ENCODE measurements around the gene FAT1.

FAT1 gene

GRCh38 chr4:186684889-186685309, 38.8 kb downstream of the FAT1 start:
- no peak overlapping the region for H3K14ac ChIP-seq (ENCODE audit: low read length)
- peak overlapping the region; percentile 86 for H3K27ac ChIP-seq (ENCODE audit: low read depth, low read length)
- H3K9ac ChIP-seq (ENCODE audit: low read length) = no peak overlapping the region
- no peak overlapping the region for H4K91ac ChIP-seq (ENCODE audit: low read depth, low read length)
- H2BK12ac ChIP-seq (ENCODE audit: low read length) = no peak overlapping the region
- DNase-seq = peak in 1 of 2 donors; percentile 13
- no peak overlapping the region for H3K4me3 ChIP-seq (ENCODE audit: low read depth, low read length)
- no peaks in the 10 kb centered on the region for H3K27me3 ChIP-seq (ENCODE audit: insufficient read depth, low read length)
- H3K9me3 ChIP-seq (ENCODE audit: insufficient read depth, low read depth, low read length) = no peaks in the 10 kb centered on the region
- H2BK120ac ChIP-seq (ENCODE audit: insufficient read depth, low read length, poor library complexity) = no peak overlapping the region
- no peak overlapping the region for H3K4ac ChIP-seq (ENCODE audit: low read depth, low read length)
- H3K18ac ChIP-seq (ENCODE audit: low read length) = no peak overlapping the region
- no peak overlapping the region for H3K4me2 ChIP-seq (ENCODE audit: low read length)
- H3K4me1 ChIP-seq (ENCODE audit: control insufficient read depth in 1 of 2, insufficient read depth in 2 of 2, low read length in 2 of 2) = peaks cover 10 to 16% of the 10 kb centered on the region in 2 experiments
- peaks cover 3 to 5% of the 10 kb centered on the region in 2 experiments for H3K36me3 ChIP-seq (ENCODE audit: control insufficient read depth in 1 of 2, insufficient read depth in 2 of 2, low read length in 2 of 2)
- peaks cover 6% of the 10 kb centered on the region for H3K79me2 ChIP-seq (ENCODE audit: control insufficient read depth, insufficient read depth, low read length, poor library complexity)
- no CpG with 5 or more reads among the region's 5 CpGs for WGBS (ENCODE audit: extremely low coverage, insufficient coverage, insufficient read length)
- no peak overlapping the region for H3K23ac ChIP-seq (ENCODE audit: low read length)
- H3K79me1 ChIP-seq (ENCODE audit: low read length) = peaks cover 3% of the 10 kb centered on the region
- no peak overlapping the region for H2BK5ac ChIP-seq (ENCODE audit: low read depth, low read length, poor library complexity)
- no peak overlapping the region for H2AK5ac ChIP-seq (ENCODE audit: low read length)
- no peak overlapping the region for H4K12ac ChIP-seq (ENCODE audit: low read depth, low read length)
- H2AFZ ChIP-seq (ENCODE audit: insufficient read depth, low read length, poor library complexity) = no peak overlapping the region
- H4K8ac ChIP-seq (ENCODE audit: low read depth, low read length) = no peak overlapping the region

GRCh38 chr4:186684220-186684619, 39.4 kb downstream of the FAT1 start:
- Histone ChIP-seq H3K79me1 (ENCODE audit: low read length) (peaks cover 3% of the 10 kb centered on the region), H3K18ac (ENCODE audit: low read length) (peak overlapping the region; percentile 77), H3K14ac (ENCODE audit: low read length) (no peak overlapping the region), H3K79me2 (ENCODE audit: control insufficient read depth, insufficient read depth, low read length, poor library complexity) (peaks cover 6% of the 10 kb centered on the region), H3K23ac (ENCODE audit: low read length) (no peak overlapping the region), H3K27me3 (ENCODE audit: insufficient read depth, low read length) (no peaks in the 10 kb centered on the region), H3K36me3 (ENCODE audit: control insufficient read depth in 1 of 2, insufficient read depth in 2 of 2, low read length in 2 of 2) (peaks cover 3 to 4% of the 10 kb centered on the region in 2 experiments), H4K12ac (ENCODE audit: low read depth, low read length) (no peak overlapping the region), H2BK12ac (ENCODE audit: low read length) (peak overlapping the region; percentile 15), H3K9ac (ENCODE audit: low read length) (no peak overlapping the region), H3K4me2 (ENCODE audit: low read length) (no peak overlapping the region), H2BK5ac (ENCODE audit: low read depth, low read length, poor library complexity) (no peak overlapping the region), H2AFZ (ENCODE audit: insufficient read depth, low read length, poor library complexity) (no peak overlapping the region), H3K4me1 (ENCODE audit: control insufficient read depth in 1 of 2, insufficient read depth in 2 of 2, low read length in 2 of 2) (peaks cover 10 to 14% of the 10 kb centered on the region in 2 experiments), H3K27ac (ENCODE audit: low read depth, low read length) (no peak overlapping the region), H3K4me3 (ENCODE audit: low read depth, low read length) (no peak overlapping the region), H4K91ac (ENCODE audit: low read depth, low read length) (no peak overlapping the region), H3K9me3 (ENCODE audit: insufficient read depth, low read depth, low read length) (no peaks in the 10 kb centered on the region), H2BK120ac (ENCODE audit: insufficient read depth, low read length, poor library complexity) (peak overlapping the region; percentile 17), H4K8ac (ENCODE audit: low read depth, low read length) (no peak overlapping the region), H2AK5ac (ENCODE audit: low read length) (peak overlapping the region; percentile 23), H3K4ac (ENCODE audit: low read depth, low read length) (peak overlapping the region; percentile 76)
- WGBS (ENCODE audit: extremely low coverage, insufficient coverage, insufficient read length) = no CpG with 5 or more reads among the region's 12 CpGs
- DNase-seq = no peak

GRCh38 chr4:186680641-186681040, 43.0 kb downstream of the FAT1 start:
- peak overlapping the region; percentile 31 for H2BK5ac ChIP-seq (ENCODE audit: low read depth, low read length, poor library complexity)
- H2BK12ac ChIP-seq (ENCODE audit: low read length) = no peak overlapping the region
- H3K9ac ChIP-seq (ENCODE audit: low read length) = no peak overlapping the region
- H3K14ac ChIP-seq (ENCODE audit: low read length) = no peak overlapping the region
- peaks cover 10 to 13% of the 10 kb centered on the region in 2 experiments for H3K4me1 ChIP-seq (ENCODE audit: control insufficient read depth in 1 of 2, insufficient read depth in 2 of 2, low read length in 2 of 2)
- H4K91ac ChIP-seq (ENCODE audit: low read depth, low read length) = no peak overlapping the region
- H3K4me3 ChIP-seq (ENCODE audit: low read depth, low read length) = no peak overlapping the region
- no peak for DNase-seq
- no peaks in the 10 kb centered on the region for H3K9me3 ChIP-seq (ENCODE audit: insufficient read depth, low read depth, low read length)
- H4K8ac ChIP-seq (ENCODE audit: low read depth, low read length) = no peak overlapping the region
- H3K79me1 ChIP-seq (ENCODE audit: low read length) = peaks cover 3% of the 10 kb centered on the region
- no CpG with 5 or more reads among the region's 6 CpGs for WGBS (ENCODE audit: extremely low coverage, insufficient coverage, insufficient read length)
- H3K4me2 ChIP-seq (ENCODE audit: low read length) = no peak overlapping the region
- H2AFZ ChIP-seq (ENCODE audit: insufficient read depth, low read length, poor library complexity) = no peak overlapping the region
- H3K18ac ChIP-seq (ENCODE audit: low read length) = no peak overlapping the region
- peaks cover 6% of the 10 kb centered on the region for H3K79me2 ChIP-seq (ENCODE audit: control insufficient read depth, insufficient read depth, low read length, poor library complexity)
- peak overlapping the region; percentile 27 for H3K4ac ChIP-seq (ENCODE audit: low read depth, low read length)
- no peak overlapping the region for H2AK5ac ChIP-seq (ENCODE audit: low read length)
- H3K36me3 ChIP-seq (ENCODE audit: control insufficient read depth in 1 of 2, insufficient read depth in 2 of 2, low read length in 2 of 2) = peaks cover 3 to 4% of the 10 kb centered on the region in 2 experiments
- H2BK120ac ChIP-seq (ENCODE audit: insufficient read depth, low read length, poor library complexity) = no peak overlapping the region
- H3K27ac ChIP-seq (ENCODE audit: low read depth, low read length) = no peak overlapping the region
- no peaks in the 10 kb centered on the region for H3K27me3 ChIP-seq (ENCODE audit: insufficient read depth, low read length)
- H3K23ac ChIP-seq (ENCODE audit: low read length) = no peak overlapping the region
- H4K12ac ChIP-seq (ENCODE audit: low read depth, low read length) = no peak overlapping the region

- no peak overlapping the region for H3K14ac ChIP-seq (ENCODE audit: low read length)
- H3K9ac ChIP-seq (ENCODE audit: low read length) = no peak overlapping the region
- H3K36me3 ChIP-seq (ENCODE audit: control insufficient read depth in 1 of 2, insufficient read depth in 2 of 2, low read length in 2 of 2) = no peaks in the 10 kb centered on the region
- H3K4me2 ChIP-seq (ENCODE audit: low read length) = peak overlapping the region; percentile 50
- no peak overlapping the region for H4K91ac ChIP-seq (ENCODE audit: low read depth, low read length)
- DNase-seq = peak; percentile 32 to 80
- H2BK12ac ChIP-seq (ENCODE audit: low read length) = no peak overlapping the region
- no peak overlapping the region for H3K4me3 ChIP-seq (ENCODE audit: low read depth, low read length)
- no peaks in the 10 kb centered on the region for H3K27me3 ChIP-seq (ENCODE audit: insufficient read depth, low read length)
- H3K27ac ChIP-seq (ENCODE audit: low read depth, low read length) = peak overlapping the region; percentile 69
- WGBS (ENCODE audit: extremely low coverage, insufficient coverage, insufficient read length) = no CpG with 5 or more reads among the region's 1 CpG
- no peaks in the 10 kb centered on the region for H3K79me2 ChIP-seq (ENCODE audit: control insufficient read depth, insufficient read depth, low read length, poor library complexity)
- H2AFZ ChIP-seq (ENCODE audit: insufficient read depth, low read length, poor library complexity) = no peak overlapping the region
- H3K9me3 ChIP-seq (ENCODE audit: insufficient read depth, low read depth, low read length) = no peaks in the 10 kb centered on the region
- H4K12ac ChIP-seq (ENCODE audit: low read depth, low read length) = no peak overlapping the region
- H3K4ac ChIP-seq (ENCODE audit: low read depth, low read length) = no peak overlapping the region
- H2BK120ac ChIP-seq (ENCODE audit: insufficient read depth, low read length, poor library complexity) = no peak overlapping the region
- no peak overlapping the region for H3K18ac ChIP-seq (ENCODE audit: low read length)
- H4K8ac ChIP-seq (ENCODE audit: low read depth, low read length) = no peak overlapping the region
- H2AK5ac ChIP-seq (ENCODE audit: low read length) = no peak overlapping the region
- H3K79me1 ChIP-seq (ENCODE audit: low read length) = peaks cover 1% of the 10 kb centered on the region
- no peak overlapping the region for H3K23ac ChIP-seq (ENCODE audit: low read length)
- no peak overlapping the region for H2BK5ac ChIP-seq (ENCODE audit: low read depth, low read length, poor library complexity)
- H3K4me1 ChIP-seq (ENCODE audit: control insufficient read depth in 1 of 2, insufficient read depth in 2 of 2, low read length in 2 of 2) = peaks cover 4 to 8% of the 10 kb centered on the region in 2 experiments
Measured at GRCh38 chr4:186676531-186677161, 47.0 kb downstream of the FAT1 start.
